ENCODE measurements around the gene MSL3. TPM values are rescaled to one million over a fixed set of nuclear protein-coding genes. Genes with fewer than 3 reads are reported as not detected.

The MSL3 gene
- polyA plus RNA-seq, 1 donor (not counting 4 experiments of a cell fraction or from before 2014, with no cell fraction given), result 30.7 TPM

DNA sequence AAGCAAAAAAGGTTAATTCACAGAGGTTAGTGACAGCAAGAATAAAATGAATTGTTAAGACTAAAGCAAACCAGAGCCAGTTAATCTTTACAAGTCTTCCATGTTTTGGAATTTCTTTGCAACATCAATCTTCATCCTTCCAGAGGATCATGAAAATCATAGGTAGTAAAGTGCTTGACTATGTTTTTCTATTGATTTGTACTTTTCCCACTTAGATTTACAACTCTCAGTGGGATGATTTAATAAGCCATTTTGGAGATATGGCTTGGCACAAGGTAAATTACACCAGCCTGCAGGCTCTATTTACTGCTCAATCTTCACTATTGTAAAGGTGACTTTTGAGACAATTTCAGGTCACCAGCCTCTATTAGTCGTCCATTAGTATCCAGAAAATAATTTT lies 26.5 kb downstream of the MSL3 start:
- Histone ChIP-seq H3K9ac (ENCODE audit: control insufficient read depth, extremely low read depth, insufficient read depth, low read length) (no peak overlapping the region), H3K27ac (ENCODE audit: control insufficient read depth, insufficient read depth, low read length) (no peak overlapping the region), H2AFZ (ENCODE audit: control insufficient read depth, low read length) (no peak overlapping the region), H3K9me3 (ENCODE audit: control insufficient read depth, low read depth, low read length) (no peaks in the 10 kb centered on the region), H4K20me1 (ENCODE audit: control insufficient read depth, extremely low read depth, insufficient read depth, low read length) (no peaks in the 10 kb centered on the region), H3K36me3 (ENCODE audit: control insufficient read depth in 2 of 2, extremely low read depth in 1 of 2, insufficient read depth in 2 of 2, low read length in 2 of 2) (no peaks in the 10 kb centered on the region), H3K27me3 (ENCODE audit: control insufficient read depth, extremely low read depth, insufficient read depth, low read length) (no peaks in the 10 kb centered on the region), H3K4me1 (ENCODE audit: control insufficient read depth, extremely low read depth, insufficient read depth, low read length) (peaks cover 6% of the 10 kb centered on the region), H3K9me1 (ENCODE audit: control insufficient read depth, extremely low read depth, insufficient read depth, low read length) (no peaks in the 10 kb centered on the region), H3K79me2 (ENCODE audit: control insufficient read depth, insufficient read depth, low read length) (no peaks in the 10 kb centered on the region), H3K4me3 (ENCODE audit: control insufficient read depth in 2 of 3, extremely low read depth in 1 of 3, insufficient read depth in 2 of 3, low read depth in 1 of 3, low read length in 3 of 3) (no peak overlapping the region), H3K4me2 (ENCODE audit: control insufficient read depth, extremely low read depth, insufficient read depth, low read depth, low read length) (no peak overlapping the region)
- no peak for FAIRE-seq
- no peak for DNase-seq (ENCODE audit: low read depth, low spot score)
- TF ChIP-seq, protein P1, sequence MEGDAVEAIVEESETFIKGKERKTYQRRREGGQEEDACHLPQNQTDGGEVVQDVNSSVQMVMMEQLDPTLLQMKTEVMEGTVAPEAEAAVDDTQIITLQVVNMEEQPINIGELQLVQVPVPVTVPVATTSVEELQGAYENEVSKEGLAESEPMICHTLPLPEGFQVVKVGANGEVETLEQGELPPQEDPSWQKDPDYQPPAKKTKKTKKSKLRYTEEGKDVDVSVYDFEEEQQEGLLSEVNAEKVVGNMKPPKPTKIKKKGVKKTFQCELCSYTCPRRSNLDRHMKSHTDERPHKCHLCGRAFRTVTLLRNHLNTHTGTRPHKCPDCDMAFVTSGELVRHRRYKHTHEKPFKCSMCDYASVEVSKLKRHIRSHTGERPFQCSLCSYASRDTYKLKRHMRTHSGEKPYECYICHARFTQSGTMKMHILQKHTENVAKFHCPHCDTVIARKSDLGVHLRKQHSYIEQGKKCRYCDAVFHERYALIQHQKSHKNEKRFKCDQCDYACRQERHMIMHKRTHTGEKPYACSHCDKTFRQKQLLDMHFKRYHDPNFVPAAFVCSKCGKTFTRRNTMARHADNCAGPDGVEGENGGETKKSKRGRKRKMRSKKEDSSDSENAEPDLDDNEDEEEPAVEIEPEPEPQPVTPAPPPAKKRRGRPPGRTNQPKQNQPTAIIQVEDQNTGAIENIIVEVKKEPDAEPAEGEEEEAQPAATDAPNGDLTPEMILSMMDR (optimal IDR thresholded peaks at IDR 0.05 in 1 of 3, IDR thresholded peaks at IDR 0.05 in 1 of 3, conservative IDR thresholded peaks at IDR 0.05 in 1 of 3; ENCODE audit: extremely low read depth in 1 of 3, insufficient read depth in 2 of 3, low read length in 3 of 3), result no peak
- TF ChIP-seq EZH2 (IDR thresholded peaks at IDR 0.05; ENCODE audit: low read length), result no peak
- dilution Hi-C loops (cut with MboI; ENCODE audit: extremely low pct_ligation_motif_present, low sequenced_read_pairs), result no loop called here

GRCh38 chrX:11786862-11787261 lies 28.8 kb downstream of the MSL3 start:
- no peak overlapping the region for H2AFZ ChIP-seq (ENCODE audit: control insufficient read depth, low read length)
- H3K79me2 ChIP-seq (ENCODE audit: control insufficient read depth, insufficient read depth, low read length), result no peaks in the 10 kb centered on the region
- no peak overlapping the region for H3K9ac ChIP-seq (ENCODE audit: control insufficient read depth, extremely low read depth, insufficient read depth, low read length)
- no peak overlapping the region for H3K4me3 ChIP-seq (ENCODE audit: control insufficient read depth in 2 of 3, extremely low read depth in 1 of 3, insufficient read depth in 2 of 3, low read depth in 1 of 3, low read length in 3 of 3)
- no peak for FAIRE-seq
- dilution Hi-C loops (cut with MboI; ENCODE audit: extremely low pct_ligation_motif_present, low sequenced_read_pairs), result no loop called here
- no peak overlapping the region for H3K27ac ChIP-seq (ENCODE audit: control insufficient read depth, insufficient read depth, low read length)
- H3K36me3 ChIP-seq (ENCODE audit: control insufficient read depth in 2 of 2, extremely low read depth in 1 of 2, insufficient read depth in 2 of 2, low read length in 2 of 2), result no peaks in the 10 kb centered on the region
- DNase-seq (ENCODE audit: low read depth, low spot score), result no peak
- H3K4me1 ChIP-seq (ENCODE audit: control insufficient read depth, extremely low read depth, insufficient read depth, low read length), result no peaks in the 10 kb centered on the region
- no peaks in the 10 kb centered on the region for H3K9me1 ChIP-seq (ENCODE audit: control insufficient read depth, extremely low read depth, insufficient read depth, low read length)
- H4K20me1 ChIP-seq (ENCODE audit: control insufficient read depth, extremely low read depth, insufficient read depth, low read length), result no peaks in the 10 kb centered on the region
- no peak overlapping the region for H3K4me2 ChIP-seq (ENCODE audit: control insufficient read depth, extremely low read depth, insufficient read depth, low read depth, low read length)
- no peaks in the 10 kb centered on the region for H3K9me3 ChIP-seq (ENCODE audit: control insufficient read depth, low read depth, low read length)
- H3K27me3 ChIP-seq (ENCODE audit: control insufficient read depth, extremely low read depth, insufficient read depth, low read length), result no peaks in the 10 kb centered on the region
- TF ChIP-seq, protein P1 (optimal IDR thresholded peaks at IDR 0.05 in 1 of 3, IDR thresholded peaks at IDR 0.05 in 1 of 3, conservative IDR thresholded peaks at IDR 0.05 in 1 of 3; ENCODE audit: extremely low read depth in 1 of 3, insufficient read depth in 2 of 3, low read length in 3 of 3), result no peak
- TF ChIP-seq EZH2 (IDR thresholded peaks at IDR 0.05; ENCODE audit: low read length), result no peak

All from keratinocyte (primary cell).